Large intestine (tissue), 3 donors: ENCODE data around the gene FCGR1A. TPM values are rescaled to one million over a fixed set of nuclear protein-coding genes. Genes with fewer than 3 reads are reported as not detected.
"Not testable (repeated sequence)": the region's sequence is repeated elsewhere in the genome, so short reads cannot be mapped to it uniquely, and the experiment has no call there.

ENCODE experiments used
- DNase-seq, 2 donors: peaks; one replicate each; pipeline versions ENCODE4 v3.0.0 to v3.0.0-alpha.2; 2013
- H3K27ac ChIP-seq: one replicate; pipeline ENCODE4 v1.5.1; 2013; ENCODE audit warnings: low read length
- H3K27me3 ChIP-seq: 2 replicates; pipeline ENCODE4 v1.6.1; 2013; ENCODE audit warnings: low read length; ENCODE audit not compliant: control insufficient read depth, insufficient read depth
- H3K36me3 ChIP-seq: 2 replicates; pipeline ENCODE4 v1.6.1; 2013; ENCODE audit warnings: low read length; ENCODE audit not compliant: control insufficient read depth, insufficient read depth
- H3K4me1 ChIP-seq: one replicate; pipeline ENCODE4 v1.6.1; 2013; ENCODE audit warnings: low read length; ENCODE audit not compliant: control insufficient read depth, insufficient read depth
- H3K4me3 ChIP-seq: one replicate; pipeline ENCODE4 v1.5.1; 2013; ENCODE audit warnings: low read length
- H3K9me3 ChIP-seq: one replicate; pipeline ENCODE4 v1.6.1; 2013; ENCODE audit warnings: mild to moderate bottlenecking, low read depth, low read length, moderate library complexity; ENCODE audit not compliant: control insufficient read depth
- WGBS: methylation state at CpG from one replicate; pipeline ENCODE4 v1.1.5; 2013; ENCODE audit warnings: low lambda C conversion rate; ENCODE audit not compliant: insufficient coverage; 5-methylcytosine and 5-hydroxymethylcytosine counted together
- polyA plus RNA-seq: library from polyadenylated mRNA; unstranded; fragments of 120-200 nt; gene quantifications from one replicate; pipeline ENCODE4 v1.2.1, GENCODE V29; 2013

FCGR1A gene
- polyA plus RNA-seq, 1 donor = 1.8 TPM

DNA sequence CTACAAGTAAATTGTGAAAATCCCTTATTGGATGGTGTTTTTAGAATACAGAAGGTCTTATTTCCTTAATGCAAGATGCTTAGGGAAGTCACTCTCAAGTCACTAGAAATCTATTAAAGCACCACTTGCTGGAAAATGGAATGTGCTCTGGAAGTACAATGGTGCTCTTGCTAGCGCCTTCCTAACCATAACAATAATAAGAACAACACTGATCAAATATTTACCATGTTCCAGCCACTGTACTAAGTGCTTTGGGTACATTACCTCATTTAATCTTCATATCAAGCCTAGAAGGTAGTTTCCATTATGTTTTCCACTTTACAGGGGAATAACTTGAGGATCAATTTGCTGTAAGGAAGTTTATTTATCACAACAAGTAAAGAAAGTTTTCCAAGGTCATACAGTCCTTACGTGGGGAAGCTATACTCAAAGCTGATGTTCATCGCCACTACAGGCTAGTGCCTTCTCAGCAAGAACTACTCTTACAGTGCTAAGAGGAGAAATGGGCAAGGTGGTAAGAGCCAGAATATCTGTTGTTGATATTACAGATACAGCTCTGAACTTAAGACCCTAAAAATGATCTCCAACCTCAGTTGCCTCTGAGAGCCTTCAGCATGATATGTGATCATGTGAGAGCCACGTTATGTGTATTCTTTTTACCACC, 22.1 kb downstream of the FCGR1A start:
- no CpG with 5 or more reads among the region's 4 CpGs for WGBS
- not testable (repeated sequence) for H3K9me3 ChIP-seq, DNase-seq, H3K36me3 ChIP-seq, H3K27ac ChIP-seq, H3K27me3 ChIP-seq, H3K4me3 ChIP-seq, H3K4me1 ChIP-seq

DNA sequence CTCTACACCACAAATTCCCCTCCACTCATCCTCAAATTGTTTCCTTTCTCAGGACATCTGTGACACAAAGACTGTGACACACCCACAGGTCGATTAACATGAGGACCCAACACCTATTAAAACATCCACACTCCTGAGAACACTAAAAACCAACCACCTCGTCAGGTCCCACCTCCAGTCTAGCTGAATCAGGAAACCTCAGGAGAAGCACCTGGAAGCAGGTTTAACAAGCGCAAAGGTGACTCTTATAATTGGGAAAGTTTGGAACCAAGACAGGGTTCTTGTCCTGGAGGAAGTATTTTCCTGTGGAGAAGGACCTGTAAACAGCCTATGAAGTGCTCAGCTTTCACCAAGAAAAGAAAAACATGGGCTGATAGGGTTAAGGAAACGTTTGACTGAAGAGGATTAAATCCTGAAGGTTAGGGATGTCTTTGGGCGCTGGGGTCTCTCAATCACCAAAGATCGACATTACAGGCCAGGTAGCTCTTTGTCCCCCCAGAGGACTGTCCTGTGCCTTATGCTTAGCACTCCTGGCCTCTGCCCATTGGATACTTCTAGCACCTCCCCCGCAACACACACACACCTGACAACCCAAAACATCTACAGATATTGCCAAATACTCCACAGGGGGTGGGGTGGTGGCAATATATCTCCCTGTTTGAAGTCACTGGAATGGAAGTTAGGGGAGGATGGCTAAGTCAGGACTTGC, 28.4 kb downstream of the FCGR1A start:
- not testable (repeated sequence) for H3K27me3 ChIP-seq, H3K36me3 ChIP-seq, H3K9me3 ChIP-seq, H3K4me1 ChIP-seq, H3K27ac ChIP-seq
- no CpG with 5 or more reads among the region's 7 CpGs for WGBS
- H3K4me3 ChIP-seq = peak overlapping the region; percentile 1
- DNase-seq = peak in 1 of 2 donors; percentile 43

GRCh38 chr1:149811514-149811889, 29.0 kb downstream of the FCGR1A start:
- Histone ChIP-seq H3K4me3 (peak overlapping the region; percentile 35), H3K27ac (peak overlapping the region; percentile 40)
- not testable (repeated sequence) for H3K36me3 ChIP-seq, H3K4me1 ChIP-seq, H3K9me3 ChIP-seq, H3K27me3 ChIP-seq
- DNase-seq = peak in 1 of 2 donors; percentile 11
- no CpG with 5 or more reads among the region's 14 CpGs for WGBS

DNA sequence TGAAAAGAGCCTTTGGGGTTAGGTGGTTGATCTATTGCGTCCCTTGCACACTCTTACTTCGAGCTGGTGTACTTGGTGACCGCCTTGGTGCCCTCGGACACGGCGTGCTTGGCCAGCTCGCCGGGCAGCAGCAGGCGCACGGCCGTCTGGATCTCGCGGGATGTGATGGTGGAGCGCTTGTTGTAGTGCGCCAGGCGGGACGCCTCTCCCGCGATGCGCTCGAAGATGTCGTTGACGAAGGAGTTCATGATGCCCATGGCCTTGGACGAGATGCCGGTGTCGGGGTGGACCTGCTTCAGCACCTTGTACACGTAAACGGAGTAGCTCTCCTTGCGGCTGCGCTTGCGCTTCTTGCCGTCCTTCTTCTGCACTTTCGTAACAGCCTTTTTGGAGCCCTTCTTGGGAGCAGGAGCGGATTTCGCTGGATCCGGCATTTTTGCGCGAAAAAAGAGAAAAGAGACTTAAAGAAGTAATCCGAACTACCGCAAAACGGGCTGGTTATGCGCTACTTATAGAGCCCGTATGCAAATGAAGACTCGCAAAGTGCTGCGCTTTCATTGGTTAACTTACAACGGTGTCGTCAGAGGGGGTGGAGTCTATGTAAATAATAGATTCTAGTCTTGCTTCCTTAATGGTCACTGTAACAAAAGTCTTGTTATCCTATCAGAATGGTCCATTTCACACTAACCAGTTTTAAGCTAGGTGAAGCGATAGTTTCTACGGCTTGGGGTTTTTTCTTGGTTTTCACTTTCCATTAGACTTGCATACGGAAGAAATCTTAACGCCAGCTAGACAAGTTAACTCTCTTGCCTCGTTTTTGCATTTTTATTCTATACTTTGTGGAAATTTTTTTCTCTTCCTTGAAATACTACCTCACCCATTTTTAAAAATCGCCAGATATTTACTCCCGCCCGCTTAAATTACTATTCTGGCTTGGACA, 29.7 kb downstream of the FCGR1A start:
- peak; percentile 91 to 95 for DNase-seq
- H3K27me3 ChIP-seq, H3K9me3 ChIP-seq, H3K4me1 ChIP-seq, H3K36me3 ChIP-seq: not testable (repeated sequence)
- Histone ChIP-seq H3K4me3 (peak overlapping the region; percentile 55), H3K27ac (peak overlapping the region; percentile 90)
- WGBS = 0% methylated on average over 2 of the region's 55 CpGs

- H3K27me3 ChIP-seq, H3K4me1 ChIP-seq, H3K36me3 ChIP-seq, H3K9me3 ChIP-seq: not testable (repeated sequence)
- Histone ChIP-seq H3K27ac (peak overlapping the region; percentile 90), H3K4me3 (peak overlapping the region; percentile 55)
- DNase-seq = peak; percentile 74 to 83
- no CpG with 5 or more reads among the region's 62 CpGs for WGBS
Measured at GRCh38 chr1:149812893-149813801, 30.7 kb downstream of the FCGR1A start.

- not testable (repeated sequence) for H3K27ac ChIP-seq, H3K36me3 ChIP-seq, H3K4me1 ChIP-seq, H3K4me3 ChIP-seq, H3K9me3 ChIP-seq, H3K27me3 ChIP-seq, DNase-seq
- no CpG with 5 or more reads among the region's 5 CpGs for WGBS
Measured at GRCh38 chr1:149820387-149820786, 37.9 kb downstream of the FCGR1A start.

- H3K27me3 ChIP-seq, H3K36me3 ChIP-seq, H3K9me3 ChIP-seq, H3K27ac ChIP-seq, H3K4me3 ChIP-seq, DNase-seq, H3K4me1 ChIP-seq: not testable (repeated sequence)
- WGBS = no CpG with 5 or more reads among the region's 2 CpGs
Measured at GRCh38 chr1:149826555-149826954, 44.1 kb downstream of the FCGR1A start.

GRCh38 chr1:149831764-149832315, 49.3 kb downstream of the FCGR1A start:
- H3K36me3 ChIP-seq, H3K4me3 ChIP-seq, H3K27me3 ChIP-seq, DNase-seq, H3K27ac ChIP-seq, H3K4me1 ChIP-seq, H3K9me3 ChIP-seq: not testable (repeated sequence)
- no CpG with 5 or more reads among the region's 32 CpGs for whole genome bisulfite sequencing

- H3K27me3 ChIP-seq, H3K4me1 ChIP-seq, DNase-seq, H3K9me3 ChIP-seq, H3K36me3 ChIP-seq, H3K27ac ChIP-seq, H3K4me3 ChIP-seq: not testable (repeated sequence)
- no CpG with 5 or more reads among the region's 55 CpGs for WGBS
Measured at GRCh38 chr1:149832316-149833126, 50.0 kb downstream of the FCGR1A start.
